NB4 (cell line): ENCODE data around the gene PVALEF.

Source experiments
- MYC ChIP-seq: IDR thresholded peaks from 2 replicates; pipeline ENCODE4 v1.6.1; 2011; ENCODE audit warnings: low read depth, low read length
- TF ChIP-seq, protein P1 (sequence below): IDR thresholded peaks from one replicate; pipeline ENCODE4 v1.5.1; 2012; ENCODE audit warnings: low read depth, low read length
- TF ChIP-seq, protein P2 (sequence below): IDR thresholded peaks from 2 replicates; pipeline ENCODE4 v1.6.1; 2011; ENCODE audit warnings: low read depth, low read length

DNA sequence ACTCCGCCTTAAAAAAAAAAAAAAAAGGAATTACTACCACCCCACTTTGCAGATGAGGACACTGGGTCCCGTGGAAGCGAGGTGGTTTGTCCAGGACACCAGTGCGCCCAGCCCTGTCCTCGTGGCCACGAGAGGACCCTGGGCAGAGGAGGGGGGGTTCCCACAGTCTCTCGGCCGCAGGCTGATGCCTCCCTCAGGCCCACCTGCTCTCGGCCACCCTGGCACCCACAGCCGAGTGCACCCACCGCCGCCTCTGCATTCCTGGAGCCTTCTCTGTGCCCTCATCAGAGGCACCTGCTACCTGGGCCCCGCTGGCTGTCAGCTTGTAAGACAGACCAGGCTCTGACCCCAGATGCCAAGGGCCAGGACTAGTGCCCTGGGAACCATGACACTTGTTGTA is 28.1 kb upstream of the PVALEF start:
- TF ChIP-seq, protein P1, sequence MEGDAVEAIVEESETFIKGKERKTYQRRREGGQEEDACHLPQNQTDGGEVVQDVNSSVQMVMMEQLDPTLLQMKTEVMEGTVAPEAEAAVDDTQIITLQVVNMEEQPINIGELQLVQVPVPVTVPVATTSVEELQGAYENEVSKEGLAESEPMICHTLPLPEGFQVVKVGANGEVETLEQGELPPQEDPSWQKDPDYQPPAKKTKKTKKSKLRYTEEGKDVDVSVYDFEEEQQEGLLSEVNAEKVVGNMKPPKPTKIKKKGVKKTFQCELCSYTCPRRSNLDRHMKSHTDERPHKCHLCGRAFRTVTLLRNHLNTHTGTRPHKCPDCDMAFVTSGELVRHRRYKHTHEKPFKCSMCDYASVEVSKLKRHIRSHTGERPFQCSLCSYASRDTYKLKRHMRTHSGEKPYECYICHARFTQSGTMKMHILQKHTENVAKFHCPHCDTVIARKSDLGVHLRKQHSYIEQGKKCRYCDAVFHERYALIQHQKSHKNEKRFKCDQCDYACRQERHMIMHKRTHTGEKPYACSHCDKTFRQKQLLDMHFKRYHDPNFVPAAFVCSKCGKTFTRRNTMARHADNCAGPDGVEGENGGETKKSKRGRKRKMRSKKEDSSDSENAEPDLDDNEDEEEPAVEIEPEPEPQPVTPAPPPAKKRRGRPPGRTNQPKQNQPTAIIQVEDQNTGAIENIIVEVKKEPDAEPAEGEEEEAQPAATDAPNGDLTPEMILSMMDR: no peak
- TF ChIP-seq, protein P2, sequence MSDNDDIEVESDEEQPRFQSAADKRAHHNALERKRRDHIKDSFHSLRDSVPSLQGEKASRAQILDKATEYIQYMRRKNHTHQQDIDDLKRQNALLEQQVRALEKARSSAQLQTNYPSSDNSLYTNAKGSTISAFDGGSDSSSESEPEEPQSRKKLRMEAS: no peak
- no peak for TF ChIP-seq MYC
